HG02870 (cell line): Measurements from ENCODE around the gene NT5DC1.

ENCODE experiments used
- ATAC-seq: cut with Tn5 transposase; IDR thresholded peaks from one replicate; pipeline ENCODE4 v1.9.1; 2021; ENCODE audit warnings: mild to moderate bottlenecking, moderate library complexity; ENCODE audit not compliant: unreplicated experiment

The NT5DC1 gene

DNA sequence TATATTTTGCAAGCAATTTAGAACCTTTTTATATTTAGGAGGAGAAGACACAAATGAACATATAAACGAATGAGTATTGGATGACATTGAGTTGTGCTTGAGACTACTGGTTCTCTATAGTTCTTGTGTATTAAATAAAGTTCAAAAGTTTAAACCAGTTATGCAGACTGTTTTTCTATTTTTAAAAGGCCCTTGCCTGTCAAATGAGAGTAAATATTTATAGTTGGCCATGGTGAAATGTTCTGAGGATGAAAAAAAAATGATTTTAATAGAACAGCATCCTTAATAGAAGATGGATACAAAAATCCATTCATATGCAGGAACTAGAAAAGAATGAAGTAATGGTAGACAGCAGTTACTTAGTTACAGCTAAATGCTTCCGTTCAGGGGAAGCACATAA lies 88.8 kb downstream of the NT5DC1 start:
- no peak for ATAC-seq

DNA sequence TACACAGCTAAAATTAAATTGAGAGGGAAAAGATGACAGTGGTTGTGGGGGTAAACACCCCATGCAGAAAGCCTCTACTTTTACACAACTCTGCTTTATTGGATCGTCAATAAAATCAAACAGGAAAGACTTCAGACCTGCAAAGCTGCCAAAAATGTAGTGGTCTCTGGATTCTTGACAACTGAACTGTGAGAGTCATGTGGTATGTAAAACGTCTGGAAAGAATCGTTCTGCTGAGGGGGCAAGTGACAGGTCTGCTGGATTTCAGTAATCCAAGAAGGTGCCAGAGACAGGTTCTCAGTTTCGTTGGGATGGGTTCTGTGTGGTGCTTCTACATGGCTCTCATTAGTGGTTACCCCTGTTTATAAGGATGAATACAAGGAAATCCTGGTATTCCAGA lies 89.9 kb downstream of the NT5DC1 start:
- no peak for ATAC-seq

DNA sequence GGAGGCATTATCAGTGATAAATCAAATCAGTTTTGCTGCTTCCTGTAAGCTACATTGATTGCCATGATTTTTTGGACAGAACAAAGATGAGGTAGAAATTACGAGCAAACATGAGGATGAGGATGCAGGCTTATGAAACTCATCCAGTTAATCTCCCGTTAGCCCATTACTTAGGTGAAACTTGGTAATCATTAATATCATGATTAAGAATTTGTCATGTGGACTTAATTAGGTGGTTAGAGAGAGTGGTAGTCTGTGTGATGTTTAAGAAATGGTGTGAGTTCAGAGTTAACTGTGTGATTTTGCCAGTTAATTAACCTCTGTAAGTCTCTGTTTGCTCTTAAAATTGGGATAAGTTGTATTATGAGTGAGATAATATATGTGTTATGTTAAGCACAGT lies 91.2 kb downstream of the NT5DC1 start:
- ATAC-seq = no peak

DNA sequence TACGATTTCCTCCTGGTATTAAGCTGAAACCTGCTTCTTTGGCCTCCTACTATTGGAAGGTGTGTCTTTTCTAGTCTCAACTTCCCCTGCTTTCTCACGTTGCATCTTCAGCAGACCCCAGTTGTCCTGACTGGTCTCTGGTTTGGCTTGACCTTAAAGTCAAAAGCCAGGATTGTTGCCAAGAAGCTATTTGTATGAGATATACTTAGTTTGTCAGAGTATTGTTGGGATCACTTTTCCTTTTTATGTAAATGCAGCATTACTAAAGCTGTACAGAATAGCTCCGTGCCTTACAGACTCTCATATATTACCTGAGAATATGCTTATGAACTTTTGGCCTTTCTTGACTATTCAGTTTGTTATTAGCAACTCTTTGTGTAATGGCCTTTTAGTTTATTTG lies 92.1 kb downstream of the NT5DC1 start:
- no peak for ATAC-seq

DNA sequence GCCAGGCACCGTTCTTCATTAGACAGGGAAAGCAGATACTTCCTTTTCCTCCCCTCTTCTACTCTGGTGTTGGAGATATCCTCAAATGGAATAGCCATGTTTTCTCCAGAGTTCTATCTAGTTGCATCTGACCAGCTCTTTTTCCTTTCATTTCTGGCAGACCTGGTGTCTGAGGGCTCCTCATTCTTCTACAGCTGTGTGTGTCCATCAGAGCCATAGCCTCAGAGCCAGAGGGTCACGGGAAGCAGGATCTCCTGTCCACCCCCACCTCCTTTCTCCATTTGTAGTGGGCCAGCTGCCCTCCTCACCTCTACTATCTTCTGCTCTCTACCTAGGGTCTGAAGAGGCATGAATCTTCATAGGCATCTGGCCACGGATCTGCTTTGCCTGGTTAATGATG lies 96.2 kb downstream of the NT5DC1 start:
- no peak for ATAC-seq

DNA sequence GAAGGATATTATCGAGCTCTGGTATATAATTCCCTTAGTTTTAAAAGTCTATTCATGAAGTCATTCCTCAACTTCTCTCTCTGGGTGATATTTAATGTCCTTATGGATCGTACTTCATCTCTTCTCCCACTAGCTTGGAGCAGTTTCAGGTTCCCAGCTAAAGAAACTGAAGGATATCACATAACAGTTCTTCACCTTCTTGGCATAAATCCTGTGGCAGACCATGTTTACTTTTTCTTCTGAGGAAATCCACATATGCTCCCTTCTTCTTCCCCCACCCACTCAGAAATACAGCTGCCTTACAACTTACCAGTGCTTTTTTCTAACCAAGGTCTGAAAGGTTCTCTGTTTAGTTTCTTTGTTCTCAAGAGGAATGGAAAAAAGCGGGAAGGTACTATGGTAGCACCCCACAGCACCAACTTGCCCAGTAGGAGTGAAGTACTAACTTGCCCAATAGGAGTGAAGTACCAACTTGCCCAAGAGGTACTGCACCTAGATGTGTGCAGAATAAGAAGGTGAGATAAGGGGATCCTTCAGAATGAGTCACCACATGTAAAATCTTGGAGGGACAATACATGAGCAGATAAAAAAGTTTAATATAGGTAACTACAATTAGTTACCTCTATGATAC lies 100.1 kb downstream of the NT5DC1 start:
- ATAC-seq = no peak

DNA sequence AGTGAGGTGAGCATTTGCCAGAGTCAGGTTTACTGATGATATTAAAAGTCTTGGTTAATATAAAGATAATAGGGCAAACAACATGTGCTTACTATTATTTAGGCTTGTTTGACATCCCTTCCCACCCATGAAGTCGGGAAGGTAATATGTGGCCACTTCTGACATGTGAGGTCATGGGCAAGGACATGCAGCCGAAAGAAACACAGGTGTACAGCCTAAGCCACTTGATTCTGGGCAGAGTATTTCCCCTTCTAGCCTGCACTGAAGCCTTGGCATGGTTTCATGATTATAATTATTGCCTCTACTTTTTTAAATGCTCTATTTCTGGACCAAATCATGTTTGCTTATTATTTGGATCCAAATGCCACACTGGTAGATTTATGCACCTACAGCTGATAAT lies 100.9 kb downstream of the NT5DC1 start:
- ATAC-seq = no peak

DNA sequence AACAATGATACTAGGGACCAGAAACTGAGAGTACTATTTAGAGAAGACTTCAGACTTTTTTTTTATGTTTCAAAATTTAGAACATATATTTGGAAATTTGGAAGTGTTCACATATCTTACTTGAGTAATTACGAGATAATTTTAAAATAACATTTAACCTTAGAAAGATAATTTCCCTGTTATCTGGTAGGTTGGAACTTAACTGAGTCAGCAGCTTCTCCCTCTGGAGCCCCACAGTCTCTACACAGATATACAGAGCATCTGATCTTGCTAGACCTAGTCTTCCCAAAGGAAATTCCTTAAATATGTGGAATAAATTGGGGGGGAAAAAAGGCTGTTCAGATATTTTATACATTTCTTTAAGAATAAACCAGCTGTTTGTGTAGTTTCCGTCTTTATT lies 104.6 kb downstream of the NT5DC1 start:
- no peak for ATAC-seq

DNA sequence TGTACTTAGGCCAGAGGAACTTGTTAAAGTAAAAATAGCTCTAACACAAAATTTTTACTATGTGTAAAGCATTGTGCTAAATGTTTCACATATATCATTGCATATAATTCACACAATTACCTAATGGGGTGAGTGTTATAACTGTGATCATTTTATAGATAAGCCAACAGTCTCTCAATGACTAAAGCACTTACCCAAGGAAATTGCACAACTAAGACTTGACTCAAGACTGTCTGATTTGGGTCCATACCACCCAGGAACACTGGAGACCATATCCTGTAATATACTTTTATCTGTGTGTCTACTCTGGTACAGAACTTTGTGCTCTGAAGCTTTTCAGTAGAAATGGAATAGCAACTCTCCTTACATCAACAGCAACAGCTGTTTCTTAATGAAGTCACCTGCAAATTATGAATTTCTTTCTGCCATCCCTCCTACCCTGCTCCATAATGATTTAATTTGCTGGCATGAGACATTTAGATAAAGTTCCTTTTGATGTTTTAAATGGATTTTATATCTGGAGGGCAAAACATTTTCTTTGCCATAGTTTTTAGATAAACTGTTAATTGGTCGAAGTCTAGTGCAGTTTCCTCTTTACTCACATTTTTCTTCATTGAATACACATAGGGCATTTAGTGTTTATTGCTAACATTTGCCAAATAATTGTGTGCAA lies 105.7 kb downstream of the NT5DC1 start:
- no peak for ATAC-seq

DNA sequence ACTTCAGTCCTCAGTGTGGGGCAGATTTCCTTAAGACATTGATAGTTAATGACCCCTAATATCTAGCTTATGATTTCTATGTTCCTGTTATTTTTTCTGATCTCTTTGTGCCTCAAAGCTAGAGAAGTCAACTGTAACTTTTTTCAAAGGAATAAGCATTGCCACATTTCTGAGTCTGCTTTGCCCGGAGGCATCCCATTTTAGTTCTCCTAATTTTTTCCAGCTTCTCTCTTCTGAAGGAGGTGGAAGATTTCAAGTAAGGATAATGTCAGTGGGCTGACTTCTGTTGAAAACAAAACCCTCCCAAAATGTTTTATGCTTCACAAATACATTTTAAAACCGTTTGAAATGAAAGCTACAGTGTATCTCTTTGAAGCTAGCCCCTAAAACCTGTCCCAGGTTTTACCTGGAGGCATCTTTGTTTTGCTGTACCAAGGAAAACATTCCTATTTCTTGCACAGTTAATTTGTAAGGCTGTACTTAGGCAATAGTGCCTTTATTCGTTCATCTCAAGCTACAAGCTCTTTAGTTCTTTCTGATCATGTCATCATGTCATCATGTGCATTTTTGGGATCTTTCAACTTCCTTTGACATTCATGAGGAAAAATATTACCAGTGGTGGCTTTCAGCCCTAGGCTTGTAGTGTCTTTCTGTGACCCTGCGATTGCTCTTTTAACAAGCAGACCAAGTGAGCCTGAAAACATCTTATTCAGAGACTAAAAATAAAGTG lies 107.6 kb downstream of the NT5DC1 start:
- ATAC-seq = no peak

DNA sequence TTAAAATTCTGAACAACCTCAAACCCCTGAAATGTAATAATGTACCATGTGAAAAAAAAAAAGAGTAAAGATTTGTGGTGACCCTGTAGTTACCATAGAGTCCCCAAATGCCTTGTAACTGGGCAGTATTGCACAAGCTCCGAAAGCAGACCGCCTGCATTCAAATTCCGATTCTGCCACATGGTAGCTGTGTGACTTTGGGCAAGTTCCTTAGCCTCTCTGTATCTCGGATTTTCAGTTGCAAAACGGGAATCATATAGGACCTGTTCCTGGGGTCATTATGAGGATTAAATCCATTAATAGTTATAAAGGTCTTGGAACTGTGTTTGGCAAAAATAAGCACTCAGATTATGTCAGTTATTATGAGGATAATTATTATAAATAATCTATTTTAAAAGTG lies 109.7 kb downstream of the NT5DC1 start:
- ATAC-seq = no peak

DNA sequence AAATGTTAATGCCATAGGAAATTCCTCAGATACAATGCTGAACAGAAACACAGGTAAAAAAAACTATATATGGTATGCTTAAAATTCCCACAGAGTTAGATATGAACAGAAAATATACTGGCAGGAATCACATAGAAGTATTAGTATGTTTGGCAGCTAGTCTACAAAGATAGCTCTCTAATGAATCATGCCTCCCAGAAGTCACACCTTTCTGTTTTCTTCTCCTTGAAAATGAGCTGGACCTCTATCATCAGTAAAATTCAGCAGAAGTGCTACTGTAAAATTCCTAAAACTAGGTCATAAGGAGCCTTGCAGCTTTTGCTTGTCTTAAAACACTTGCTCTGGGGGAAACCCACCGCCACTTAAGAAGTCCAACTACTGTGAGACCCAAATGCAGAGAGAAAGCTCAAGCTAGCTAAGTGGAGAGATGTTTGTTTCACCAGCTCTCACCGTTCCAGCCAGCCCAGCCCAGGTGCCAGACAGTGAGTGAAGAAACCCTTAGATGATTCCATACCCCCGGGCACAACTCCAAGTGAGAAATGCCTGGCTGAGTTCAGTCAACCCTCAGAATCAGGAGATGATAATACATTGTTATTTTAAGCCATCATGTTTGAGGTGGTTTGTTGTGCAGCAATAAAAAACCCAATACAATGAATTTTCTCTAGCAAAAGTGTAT lies 110.2 kb downstream of the NT5DC1 start:
- ATAC-seq = no peak

DNA sequence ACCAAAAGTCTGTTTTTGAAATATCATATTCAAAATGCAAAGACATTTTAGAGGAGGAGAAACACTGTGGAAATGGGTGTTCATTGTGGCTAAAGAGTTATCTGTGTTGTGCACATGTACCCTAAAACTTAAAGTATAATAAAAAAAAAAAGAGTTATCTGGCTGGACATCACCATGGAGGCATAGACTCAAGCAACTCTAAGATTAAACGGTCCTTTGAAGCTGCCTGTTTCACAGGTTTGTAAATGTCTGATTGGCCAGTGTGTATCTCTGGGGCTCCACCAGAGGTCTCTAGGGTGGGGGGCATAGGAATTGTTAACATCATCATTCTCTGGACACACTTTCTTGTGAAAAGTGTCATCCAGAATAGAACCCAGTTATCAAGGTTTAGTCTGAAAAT lies 114.0 kb downstream of the NT5DC1 start:
- ATAC-seq = no peak

DNA sequence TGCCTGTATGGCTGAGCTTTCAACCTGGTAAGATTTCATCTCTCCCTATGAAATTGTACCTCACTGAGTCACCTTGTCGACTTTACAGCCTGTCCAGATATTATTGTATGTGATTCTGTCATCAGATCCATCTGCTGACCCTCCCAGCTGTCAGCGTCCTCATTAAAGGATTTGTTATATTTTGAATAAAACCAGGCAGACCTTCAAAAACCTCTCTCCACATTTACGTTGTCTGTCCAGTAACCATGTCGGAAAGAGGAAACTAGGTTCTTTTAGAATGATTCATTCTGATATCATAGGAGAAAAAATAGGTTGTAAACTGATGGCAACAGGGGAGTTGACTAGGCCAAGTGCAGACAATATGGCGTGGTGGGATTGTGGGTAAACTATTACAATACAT lies 114.8 kb downstream of the NT5DC1 start:
- no peak for ATAC-seq

DNA sequence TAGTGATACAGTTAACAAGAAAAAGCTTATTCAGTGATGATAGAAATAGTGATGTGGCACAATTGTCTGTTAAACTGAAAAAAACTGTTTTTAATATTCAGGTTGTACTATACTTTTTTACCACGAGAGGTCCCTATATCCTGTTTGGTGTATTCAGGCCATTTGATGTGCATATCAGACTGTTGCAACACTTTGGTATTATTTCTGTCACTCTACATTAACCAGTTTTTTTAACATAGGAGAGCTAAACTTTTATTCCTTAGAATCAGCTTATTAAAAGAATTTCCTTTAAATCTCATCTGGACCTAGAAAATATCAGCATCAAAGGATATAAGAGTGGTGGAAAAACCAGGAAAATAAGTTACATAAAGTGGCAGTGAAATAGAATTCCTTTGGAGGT lies 116.4 kb downstream of the NT5DC1 start:
- no peak for ATAC-seq

DNA sequence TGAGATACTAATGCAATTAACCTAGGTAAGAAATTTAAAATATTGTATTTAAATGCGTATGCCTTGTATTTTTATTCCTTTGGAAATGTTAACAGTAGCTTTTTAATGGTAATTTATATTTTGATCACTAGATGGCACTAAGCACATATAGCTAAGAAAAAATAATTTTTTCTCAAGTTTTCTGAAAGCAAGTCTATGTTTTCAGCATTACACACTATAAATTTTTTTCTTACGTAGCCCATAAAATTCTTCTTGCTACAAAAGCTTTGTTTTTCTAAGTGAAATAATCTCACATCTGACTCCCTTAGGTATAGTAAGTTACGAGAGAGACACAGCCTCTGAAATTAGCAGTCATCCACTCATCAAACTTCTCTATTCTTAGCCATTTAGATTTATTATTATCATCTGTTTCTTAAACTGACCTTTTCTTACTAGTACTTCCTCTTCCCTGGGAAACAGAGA lies 117.5 kb downstream of the NT5DC1 start:
- ATAC-seq = no peak

DNA sequence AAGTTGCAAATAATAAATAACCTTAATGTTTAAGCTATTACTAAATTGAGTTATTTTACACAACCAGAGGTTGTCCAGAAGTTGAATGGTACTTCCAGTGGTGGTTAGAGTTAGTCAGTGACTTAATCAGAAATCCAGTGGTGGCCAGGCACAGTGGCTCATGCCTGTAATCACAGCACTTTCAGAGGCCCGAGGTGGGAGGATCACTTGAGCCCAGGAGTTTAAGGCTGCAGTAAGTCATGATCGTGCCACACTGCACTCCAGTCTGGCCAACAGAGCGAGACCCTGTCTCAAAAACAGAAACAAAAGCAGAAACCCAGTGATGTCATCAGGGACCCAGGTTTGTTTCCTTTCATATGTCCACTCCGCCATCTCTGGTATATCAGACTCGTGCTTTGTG lies 118.2 kb downstream of the NT5DC1 start:
- no peak for ATAC-seq

DNA sequence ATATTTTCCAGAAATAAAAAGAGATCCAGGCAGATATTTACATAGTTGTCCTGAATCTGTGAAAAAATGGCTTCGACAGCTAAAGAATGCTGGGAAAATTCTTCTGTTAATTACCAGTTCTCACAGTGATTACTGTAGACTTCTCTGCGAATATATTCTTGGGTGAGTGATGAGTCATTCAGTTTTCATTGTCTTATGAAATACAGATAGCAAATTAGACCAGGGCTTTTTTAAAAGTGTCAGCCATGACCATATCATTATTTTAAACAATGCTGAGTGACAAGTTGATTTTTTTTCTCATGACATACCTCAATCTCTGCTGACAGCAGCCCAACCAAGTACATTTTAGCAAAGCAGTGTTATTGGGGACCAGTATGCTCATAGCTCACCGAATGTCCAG lies 120.4 kb downstream of the NT5DC1 start:
- ATAC-seq = no peak

DNA sequence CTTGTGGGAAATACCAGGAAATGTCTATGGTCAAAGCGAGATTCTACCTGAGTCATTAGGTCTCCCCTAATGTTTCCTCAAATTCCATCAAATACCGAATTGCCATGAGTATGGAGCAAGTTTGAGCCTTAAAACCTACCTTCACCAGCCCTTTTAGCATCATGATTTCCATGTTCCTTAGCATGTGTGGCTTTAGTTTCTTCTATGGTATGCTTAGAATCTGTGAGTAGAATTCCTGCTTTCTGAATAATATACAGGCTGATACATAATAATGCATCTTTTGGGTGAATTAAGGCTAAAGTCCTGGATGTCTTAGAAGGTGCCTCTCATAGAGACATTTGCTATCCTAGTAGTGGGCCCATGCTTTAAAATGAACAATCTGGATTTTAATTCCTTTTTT lies 121.3 kb downstream of the NT5DC1 start:
- ATAC-seq = no peak

DNA sequence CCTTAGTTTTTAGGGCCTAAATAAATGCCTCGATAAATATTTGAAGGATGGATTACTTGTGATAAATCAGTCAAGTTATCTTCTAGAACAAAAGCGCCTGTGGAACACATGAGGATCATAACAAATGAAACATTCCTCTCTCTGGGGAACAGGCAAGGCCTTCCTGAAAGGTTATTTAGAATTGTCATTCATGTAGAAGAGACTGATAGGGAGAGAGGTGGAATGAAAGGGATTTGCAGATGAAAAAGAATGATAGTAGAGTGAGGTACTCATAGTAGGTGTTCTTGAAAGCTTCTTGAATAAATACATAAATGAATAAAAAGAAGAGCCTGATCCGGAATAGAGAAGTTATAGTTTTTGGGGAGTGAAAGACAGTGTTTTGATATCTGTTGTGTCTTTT lies 122.7 kb downstream of the NT5DC1 start:
- no peak for ATAC-seq

DNA sequence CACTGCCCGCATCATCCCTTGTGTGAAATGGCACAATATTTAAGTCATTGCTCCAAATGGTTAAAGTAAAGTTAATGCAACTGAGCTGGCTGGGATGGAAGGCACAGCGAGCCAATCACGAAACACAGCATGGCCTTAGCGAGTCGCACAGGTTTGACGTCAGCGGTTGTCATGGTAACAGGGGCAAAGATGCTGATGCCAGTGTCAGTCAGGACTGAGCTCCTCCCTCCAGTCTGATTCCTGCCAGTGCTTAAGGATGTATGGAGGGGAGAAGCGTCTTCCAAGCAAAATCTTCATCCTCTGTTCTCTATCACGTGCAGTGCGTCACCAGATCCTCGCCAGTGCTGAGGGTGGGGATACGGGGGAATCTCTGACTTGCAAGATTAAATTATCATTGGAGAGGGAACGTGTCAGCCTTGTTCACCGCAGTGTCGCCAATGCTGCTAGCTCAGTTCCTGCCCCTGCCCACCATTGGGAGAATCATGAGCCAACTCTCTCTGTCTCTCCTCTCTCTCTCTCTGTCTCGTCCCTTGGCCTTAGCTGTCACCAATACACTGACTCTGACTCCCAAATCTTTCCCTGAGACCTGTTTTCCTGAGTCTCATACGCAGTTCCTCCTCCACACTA lies 128.7 kb downstream of the NT5DC1 start:
- ATAC-seq = no peak
